K562 (cell line): Measurements from ENCODE around the gene CRYBB1. TPM values are rescaled to one million over a fixed set of nuclear protein-coding genes. Genes with fewer than 3 reads are reported as not detected.
A peak's percentile ranks its signal among the peaks of the same experiment; 100 is the strongest.

Source experiments
- GATAD2A ChIP-seq: fragments of 450-650 bp; IDR thresholded peaks from 2 replicates; pipeline ENCODE4 v1.6.1; 2017
- MCM7 ChIP-seq, 2 experiments: fragments of 450-650 bp; IDR thresholded peaks; 2 replicates each; pipeline ENCODE4 v1.6.1; 2016 to 2018
- POLR2G ChIP-seq: fragments of 200-400 bp; formaldehyde crosslinking; IDR thresholded peaks from 2 replicates; pipeline ENCODE4 v1.6.1; 2017; ENCODE audit warnings: low read depth, mild to moderate bottlenecking, antibody characterized with exemption, low read length, moderate library complexity
- TCF3 ChIP-seq: sonication (generic); formaldehyde crosslinking; IDR thresholded peaks from 2 replicates; pipeline ENCODE4 v1.4.0; 2020; ENCODE audit warnings: mild to moderate bottlenecking, missing genetic modification reagents
- TOE1 ChIP-seq, 2 experiments: fragments of 450-650 bp in 1 of 2; sonication (generic) in 1 of 2; formaldehyde crosslinking in 1 of 2; IDR thresholded peaks; 2 replicates each; pipeline versions ENCODE4 v1.7.1 to v1.8.0; 2016 to 2022; ENCODE audit warnings: borderline replicate concordance in 2 of 2, mild to moderate bottlenecking in 2 of 2, antibody characterized with exemption in 1 of 2, inconsistent platforms in 1 of 2, low read depth in 1 of 2, missing genetic modification reagents in 1 of 2, moderate library complexity in 1 of 2
- ZFX ChIP-seq: sonication (generic); formaldehyde crosslinking; IDR thresholded peaks from 2 replicates; pipeline ENCODE4 v1.8.0; 2022; ENCODE audit warnings: mild to moderate bottlenecking, missing genetic modification reagents, moderate library complexity
- ZNF24 ChIP-seq: fragments of 450-650 bp; IDR thresholded peaks from 2 replicates; pipeline ENCODE4 v1.6.1; 2016
- polyA plus RNA-seq, 8 experiments: library from polyadenylated mRNA; depleted of rRNA in 4 of 8; stranded (reverse) in 5 of 8; unstranded in 3 of 8; fragments of >200 nt; fragmentation: Nextera tagmentation in 2 of 8; fragmentation: Illumina TruSeq in 1 of 8; extraction: Ambion mirVana in 2 of 8; extraction: Trizol in 1 of 8; gene quantifications; 2 replicates each; pipeline versions ENCODE4 v1.2.1 to v1.2.3, GENCODE V29; 2011 to 2014; ENCODE audit warnings: inconsistent platforms in 1 of 8, missing spikeins in 1 of 8
- total RNA-seq, 7 experiments: library from RNA; depleted of rRNA in 6 of 7; stranded (reverse); fragments of >200 nt in 6 of 7; fragmentation: Illumina TruSeq in 2 of 7; extraction: Trizol in 2 of 7; gene quantifications; 2 replicates each; pipeline versions ENCODE4 v1.2.1 to v1.2.3, GENCODE V29; 2011 to 2021; ENCODE audit warnings: low replicate concordance in 1 of 7
- TF ChIP-seq, protein P1 (sequence below): sonication (generic); formaldehyde crosslinking; IDR thresholded peaks from 2 replicates; pipeline ENCODE4 v1.8.0; 2023; ENCODE audit warnings: mild to moderate bottlenecking, missing genetic modification reagents
- TF ChIP-seq, protein P2 (sequence below), 2 experiments: fragments of 450-650 bp; formaldehyde crosslinking in 1 of 2; IDR thresholded peaks; 2 replicates each; pipeline versions ENCODE4 v1.4.0 to v1.6.1; 2014 to 2020; ENCODE audit warnings: mild to moderate bottlenecking in 2 of 2, borderline replicate concordance in 1 of 2, low read depth in 1 of 2
- TF ChIP-seq, protein P3 (sequence below): sonication (generic); formaldehyde crosslinking; IDR thresholded peaks from 2 replicates; pipeline ENCODE4 v1.8.0; 2022; ENCODE audit warnings: mild to moderate bottlenecking, missing genetic modification reagents, borderline replicate concordance
- TF ChIP-seq, protein P4 (sequence below): fragments of 450-650 bp; IDR thresholded peaks from 2 replicates; pipeline ENCODE4 v1.6.1; 2017; ENCODE audit warnings: antibody characterized with exemption

CRYBB1 gene
- total and polyA plus RNA-seq, 9 of the 15 experiments (the other 6 are each of a cell fraction or from before 2014, with no cell fraction given): 0.16 to 0.45 (median 0.33) TPM; not detected in 2

DNA sequence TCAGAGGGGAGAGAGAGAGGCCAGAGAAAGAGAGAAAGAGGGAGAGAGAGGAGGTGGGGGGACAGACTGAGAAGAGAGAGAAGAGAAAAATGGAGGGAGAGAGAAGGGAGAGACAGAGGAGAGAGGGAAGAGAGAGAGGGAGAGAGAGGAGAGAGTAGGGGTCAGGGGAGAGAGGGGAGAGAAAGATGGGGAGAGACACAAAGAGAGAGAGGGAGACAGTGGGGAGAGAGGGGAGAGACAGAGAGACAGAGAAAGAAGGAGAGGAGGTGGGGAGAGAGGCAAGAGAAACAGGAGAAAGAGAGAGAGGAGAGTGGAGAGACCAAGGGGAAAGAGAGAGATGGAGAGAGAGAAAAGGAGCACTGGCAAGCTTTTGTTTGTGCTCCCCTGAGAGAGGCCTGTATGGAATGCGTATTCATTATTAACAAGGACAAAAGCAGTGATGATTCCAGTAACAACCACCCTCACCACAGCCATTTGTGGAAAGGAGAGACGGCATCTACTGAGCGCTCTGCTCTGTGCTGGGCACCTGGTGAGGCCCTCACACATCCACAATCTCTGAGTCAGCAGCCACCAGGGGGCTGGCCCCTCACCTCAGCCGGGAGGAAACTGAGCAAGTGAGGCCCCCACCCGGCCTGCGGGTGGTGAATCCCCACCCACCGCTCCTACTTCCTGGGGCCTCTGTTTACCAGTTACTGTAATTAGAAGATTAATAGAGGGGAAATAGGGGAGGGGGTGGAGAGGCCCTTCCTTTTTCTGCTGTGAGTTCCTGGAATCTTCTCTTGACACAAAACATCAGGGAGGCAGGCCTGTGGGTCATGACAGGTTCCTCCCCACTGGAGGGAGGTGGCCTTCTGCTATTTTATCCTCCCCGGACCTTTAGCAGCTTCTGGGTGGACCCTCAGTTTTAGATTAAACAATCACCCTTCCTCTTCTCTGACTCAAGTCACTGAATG lies 24.9 kb upstream of the CRYBB1 start (continued):
- peak; percentile 40; the same call in 1 of the 2 replicates for TF ChIP-seq POLR2G
- 0 out of 4 replicates have a peak, but pooled peaks of 1 of the 2 experiments have one; percentile 62 for TF ChIP-seq MCM7 (IDR thresholded peaks at IDR 0.05)
- TF ChIP-seq, protein P1, sequence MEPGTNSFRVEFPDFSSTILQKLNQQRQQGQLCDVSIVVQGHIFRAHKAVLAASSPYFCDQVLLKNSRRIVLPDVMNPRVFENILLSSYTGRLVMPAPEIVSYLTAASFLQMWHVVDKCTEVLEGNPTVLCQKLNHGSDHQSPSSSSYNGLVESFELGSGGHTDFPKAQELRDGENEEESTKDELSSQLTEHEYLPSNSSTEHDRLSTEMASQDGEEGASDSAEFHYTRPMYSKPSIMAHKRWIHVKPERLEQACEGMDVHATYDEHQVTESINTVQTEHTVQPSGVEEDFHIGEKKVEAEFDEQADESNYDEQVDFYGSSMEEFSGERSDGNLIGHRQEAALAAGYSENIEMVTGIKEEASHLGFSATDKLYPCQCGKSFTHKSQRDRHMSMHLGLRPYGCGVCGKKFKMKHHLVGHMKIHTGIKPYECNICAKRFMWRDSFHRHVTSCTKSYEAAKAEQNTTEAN (CRISPR knock-in tag): no peak
- TF ChIP-seq, protein P2, sequence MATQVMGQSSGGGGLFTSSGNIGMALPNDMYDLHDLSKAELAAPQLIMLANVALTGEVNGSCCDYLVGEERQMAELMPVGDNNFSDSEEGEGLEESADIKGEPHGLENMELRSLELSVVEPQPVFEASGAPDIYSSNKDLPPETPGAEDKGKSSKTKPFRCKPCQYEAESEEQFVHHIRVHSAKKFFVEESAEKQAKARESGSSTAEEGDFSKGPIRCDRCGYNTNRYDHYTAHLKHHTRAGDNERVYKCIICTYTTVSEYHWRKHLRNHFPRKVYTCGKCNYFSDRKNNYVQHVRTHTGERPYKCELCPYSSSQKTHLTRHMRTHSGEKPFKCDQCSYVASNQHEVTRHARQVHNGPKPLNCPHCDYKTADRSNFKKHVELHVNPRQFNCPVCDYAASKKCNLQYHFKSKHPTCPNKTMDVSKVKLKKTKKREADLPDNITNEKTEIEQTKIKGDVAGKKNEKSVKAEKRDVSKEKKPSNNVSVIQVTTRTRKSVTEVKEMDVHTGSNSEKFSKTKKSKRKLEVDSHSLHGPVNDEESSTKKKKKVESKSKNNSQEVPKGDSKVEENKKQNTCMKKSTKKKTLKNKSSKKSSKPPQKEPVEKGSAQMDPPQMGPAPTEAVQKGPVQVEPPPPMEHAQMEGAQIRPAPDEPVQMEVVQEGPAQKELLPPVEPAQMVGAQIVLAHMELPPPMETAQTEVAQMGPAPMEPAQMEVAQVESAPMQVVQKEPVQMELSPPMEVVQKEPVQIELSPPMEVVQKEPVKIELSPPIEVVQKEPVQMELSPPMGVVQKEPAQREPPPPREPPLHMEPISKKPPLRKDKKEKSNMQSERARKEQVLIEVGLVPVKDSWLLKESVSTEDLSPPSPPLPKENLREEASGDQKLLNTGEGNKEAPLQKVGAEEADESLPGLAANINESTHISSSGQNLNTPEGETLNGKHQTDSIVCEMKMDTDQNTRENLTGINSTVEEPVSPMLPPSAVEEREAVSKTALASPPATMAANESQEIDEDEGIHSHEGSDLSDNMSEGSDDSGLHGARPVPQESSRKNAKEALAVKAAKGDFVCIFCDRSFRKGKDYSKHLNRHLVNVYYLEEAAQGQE (IDR thresholded peaks at IDR 0.05; ENCODE audit: borderline replicate concordance): peak; percentile 23; the same call in 1 of the 2 replicates
- TF ChIP-seq, protein P2 (CRISPR knock-in tag; IDR thresholded peaks at IDR 0.05; ENCODE audit: low read depth): no peak
- 0 out of 2 replicates have a peak, but pooled peaks have one; percentile 5 for TF ChIP-seq TCF3
- TF ChIP-seq, protein P3, sequence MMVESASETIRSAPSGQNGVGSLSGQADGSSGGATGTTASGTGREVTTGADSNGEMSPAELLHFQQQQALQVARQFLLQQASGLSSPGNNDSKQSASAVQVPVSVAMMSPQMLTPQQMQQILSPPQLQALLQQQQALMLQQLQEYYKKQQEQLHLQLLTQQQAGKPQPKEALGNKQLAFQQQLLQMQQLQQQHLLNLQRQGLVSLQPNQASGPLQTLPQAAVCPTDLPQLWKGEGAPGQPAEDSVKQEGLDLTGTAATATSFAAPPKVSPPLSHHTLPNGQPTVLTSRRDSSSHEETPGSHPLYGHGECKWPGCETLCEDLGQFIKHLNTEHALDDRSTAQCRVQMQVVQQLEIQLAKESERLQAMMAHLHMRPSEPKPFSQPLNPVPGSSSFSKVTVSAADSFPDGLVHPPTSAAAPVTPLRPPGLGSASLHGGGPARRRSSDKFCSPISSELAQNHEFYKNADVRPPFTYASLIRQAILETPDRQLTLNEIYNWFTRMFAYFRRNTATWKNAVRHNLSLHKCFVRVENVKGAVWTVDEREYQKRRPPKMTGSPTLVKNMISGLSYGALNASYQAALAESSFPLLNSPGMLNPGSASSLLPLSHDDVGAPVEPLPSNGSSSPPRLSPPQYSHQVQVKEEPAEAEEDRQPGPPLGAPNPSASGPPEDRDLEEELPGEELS (CRISPR knock-in tag): no peak
- TF ChIP-seq ZFX: peak; percentile 46
- TF ChIP-seq GATAD2A: peak; percentile 45; the same call in 1 of the 2 replicates
- TF ChIP-seq TOE1 (IDR thresholded peaks at IDR 0.05; ENCODE audit: borderline replicate concordance): peak; percentile 24; the same call in 1 of the 2 replicates
- no peak for TF ChIP-seq TOE1 (CRISPR knock-in tag; IDR thresholded peaks at IDR 0.05; ENCODE audit: borderline replicate concordance, low read depth)
- TF ChIP-seq, protein P4, sequence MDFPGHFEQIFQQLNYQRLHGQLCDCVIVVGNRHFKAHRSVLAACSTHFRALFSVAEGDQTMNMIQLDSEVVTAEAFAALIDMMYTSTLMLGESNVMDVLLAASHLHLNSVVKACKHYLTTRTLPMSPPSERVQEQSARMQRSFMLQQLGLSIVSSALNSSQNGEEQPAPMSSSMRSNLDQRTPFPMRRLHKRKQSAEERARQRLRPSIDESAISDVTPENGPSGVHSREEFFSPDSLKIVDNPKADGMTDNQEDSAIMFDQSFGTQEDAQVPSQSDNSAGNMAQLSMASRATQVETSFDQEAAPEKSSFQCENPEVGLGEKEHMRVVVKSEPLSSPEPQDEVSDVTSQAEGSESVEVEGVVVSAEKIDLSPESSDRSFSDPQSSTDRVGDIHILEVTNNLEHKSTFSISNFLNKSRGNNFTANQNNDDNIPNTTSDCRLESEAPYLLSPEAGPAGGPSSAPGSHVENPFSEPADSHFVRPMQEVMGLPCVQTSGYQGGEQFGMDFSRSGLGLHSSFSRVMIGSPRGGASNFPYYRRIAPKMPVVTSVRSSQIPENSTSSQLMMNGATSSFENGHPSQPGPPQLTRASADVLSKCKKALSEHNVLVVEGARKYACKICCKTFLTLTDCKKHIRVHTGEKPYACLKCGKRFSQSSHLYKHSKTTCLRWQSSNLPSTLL: peak; percentile 74
- TF ChIP-seq ZNF24: no peak
